Mucosa of stomach (tissue), 1 donor: ENCODE results near the gene PLEKHS1.

Source experiments
- H3K27me3 ChIP-seq: one replicate; pipeline ENCODE4 v1.7.0; 2013; ENCODE audit warnings: mild to moderate bottlenecking, low read length; ENCODE audit not compliant: control insufficient read depth, insufficient read depth
- H3K36me3 ChIP-seq: one replicate; pipeline ENCODE4 v1.7.0; 2013; ENCODE audit warnings: low read length; ENCODE audit not compliant: control insufficient read depth, insufficient read depth
- H3K4me1 ChIP-seq: one replicate; pipeline ENCODE4 v1.7.0; 2013; ENCODE audit warnings: mild to moderate bottlenecking, low read length; ENCODE audit not compliant: control insufficient read depth, insufficient read depth
- H3K4me3 ChIP-seq: one replicate; pipeline ENCODE4 v1.7.0; 2013; ENCODE audit warnings: low read length
- H3K9ac ChIP-seq: one replicate; pipeline ENCODE4 v1.7.0; 2013; ENCODE audit warnings: mild to moderate bottlenecking, low read length, moderate library complexity
- H3K9me3 ChIP-seq: one replicate; pipeline ENCODE4 v1.7.0; 2013; ENCODE audit warnings: mild to moderate bottlenecking, low read length, moderate library complexity; ENCODE audit not compliant: control insufficient read depth
- donor health status: Pancreatic carcinoma.

PLEKHS1 gene

DNA sequence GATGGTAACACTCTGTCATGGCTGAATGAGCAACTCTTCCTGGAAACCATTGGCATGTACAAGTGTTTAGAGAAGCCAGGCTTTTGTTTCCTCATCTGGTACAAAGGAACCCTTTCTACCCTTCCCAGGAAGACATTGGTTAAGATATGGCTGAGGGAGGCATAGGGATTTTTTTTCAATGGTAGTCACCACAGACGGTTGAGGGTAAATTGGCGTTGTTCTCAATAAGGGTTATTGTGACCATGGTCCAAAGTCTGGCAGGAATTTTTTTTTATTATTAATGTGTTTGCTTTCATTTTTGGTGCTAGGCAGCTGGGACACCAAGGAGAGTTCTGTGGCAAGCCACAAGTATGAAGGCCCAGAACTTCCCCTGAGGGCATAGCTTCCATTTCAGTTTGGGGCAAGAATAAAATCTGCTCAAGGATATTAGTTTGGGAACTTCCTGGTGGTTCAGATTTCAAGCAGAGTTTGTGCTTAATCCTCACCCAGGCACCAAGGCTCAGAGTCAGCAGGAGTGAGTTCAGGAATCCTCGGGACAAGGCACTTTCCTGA, at the start of gene PLEKHS1:
TSS of gene PLEKHS1 (plus strand) at position 502 of the 552 bp plus-strand sequence. CDS start 3,596 bp downstream, outside the sequence.
- Histone ChIP-seq H3K9ac (peak within 1 kb of the TSS; percentile 40), H3K36me3 (no peaks in the 10 kb centered on the region), H3K4me3 (peak within 1 kb of the TSS; percentile 14), H3K9me3 (no peaks in the 10 kb centered on the region), H3K27me3 (no peaks in the 10 kb centered on the region), H3K4me1 (peaks cover 42% of the 10 kb centered on the region)

DNA sequence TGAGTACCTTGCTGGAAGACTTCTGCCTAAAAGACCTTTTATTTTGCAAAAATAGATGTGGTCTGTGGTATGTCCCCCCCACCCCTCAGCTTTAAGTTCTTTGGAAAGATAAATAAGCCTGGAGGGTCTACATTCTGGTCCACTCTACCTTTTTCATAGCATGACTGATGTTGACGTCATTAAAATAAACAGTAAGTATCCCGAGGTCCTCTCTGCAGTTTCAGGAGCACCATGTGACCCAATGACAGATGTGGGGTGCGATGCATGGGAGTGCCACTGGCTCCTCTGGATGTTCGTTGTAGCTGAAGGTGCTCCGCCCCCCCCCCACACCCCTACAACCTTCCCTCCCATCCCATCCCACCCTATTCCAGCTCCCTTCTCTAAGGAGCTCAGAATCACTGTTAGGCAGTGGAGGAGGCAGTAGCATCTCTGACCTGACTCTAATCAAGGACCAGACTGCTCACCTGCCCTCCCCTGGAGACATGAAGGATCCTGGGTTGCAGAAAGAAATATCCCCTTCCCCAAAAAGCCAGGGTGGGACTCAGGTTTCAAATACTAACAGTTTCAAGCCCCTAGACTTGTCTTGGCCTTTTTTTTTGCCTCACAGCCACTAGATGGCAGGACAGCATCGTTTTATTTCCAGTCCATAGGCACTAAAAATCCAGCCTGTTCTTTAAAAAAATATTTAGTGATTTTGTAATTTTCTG, 46.7 kb upstream of the PLEKHS1 start:
- Histone ChIP-seq H3K4me3 (no peak overlapping the region), H3K27me3 (no peaks in the 10 kb centered on the region)

DNA sequence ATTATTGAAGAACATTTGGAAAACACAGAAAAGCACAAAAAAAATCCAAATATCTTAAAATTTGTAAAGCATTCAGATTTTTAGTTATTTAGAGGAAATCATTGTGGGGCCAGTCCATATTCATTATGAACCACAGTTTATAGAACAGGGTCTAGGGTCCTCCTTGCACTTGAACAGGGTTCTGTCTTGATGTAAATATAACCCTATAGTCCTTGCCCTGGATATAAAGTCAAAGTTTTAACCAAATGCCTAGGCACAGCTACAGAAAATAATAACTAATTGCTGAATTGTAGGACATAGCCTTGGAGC, 46.2 kb upstream of the PLEKHS1 start:
- peaks cover 24% of the 10 kb centered on the region for H3K4me1 ChIP-seq
- no peaks in the 10 kb centered on the region for H3K36me3 ChIP-seq
- no peaks in the 10 kb centered on the region for H3K27me3 ChIP-seq
- no peak overlapping the region for H3K9ac ChIP-seq
- H3K9me3 ChIP-seq, result no peaks in the 10 kb centered on the region
- no peak overlapping the region for H3K4me3 ChIP-seq

More for the DNA sequence above, 46.7 kb upstream of the PLEKHS1 start:
- H3K4me1 ChIP-seq, result peaks cover 20% of the 10 kb centered on the region
- H3K9ac ChIP-seq, result no peak overlapping the region
- H3K9me3 ChIP-seq, result no peaks in the 10 kb centered on the region
- no peaks in the 10 kb centered on the region for H3K36me3 ChIP-seq

DNA sequence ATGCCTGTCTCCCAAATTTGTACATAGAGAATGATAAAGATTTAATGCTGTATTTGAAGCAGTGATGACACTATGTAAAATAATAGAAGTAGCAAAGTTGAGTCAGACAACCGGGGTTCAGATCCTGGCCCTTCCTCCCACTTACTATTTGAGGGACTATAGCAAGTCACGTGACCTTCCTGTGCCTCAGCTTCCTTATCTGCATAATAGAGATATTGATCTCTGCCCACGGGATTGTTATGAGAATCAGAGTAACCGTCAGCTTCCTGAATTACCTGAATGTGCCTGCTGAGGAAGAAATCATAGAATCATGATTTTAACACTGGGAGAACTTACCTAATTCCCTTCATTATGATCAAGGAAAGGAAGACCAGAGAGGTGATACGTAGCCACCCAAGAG, 44.9 kb upstream of the PLEKHS1 start:
- H3K4me1 ChIP-seq, result peaks cover 25% of the 10 kb centered on the region
- no peak overlapping the region for H3K9ac ChIP-seq
- H3K36me3 ChIP-seq, result no peaks in the 10 kb centered on the region
- no peaks in the 10 kb centered on the region for H3K27me3 ChIP-seq
- H3K9me3 ChIP-seq, result no peaks in the 10 kb centered on the region
- no peak overlapping the region for H3K4me3 ChIP-seq

DNA sequence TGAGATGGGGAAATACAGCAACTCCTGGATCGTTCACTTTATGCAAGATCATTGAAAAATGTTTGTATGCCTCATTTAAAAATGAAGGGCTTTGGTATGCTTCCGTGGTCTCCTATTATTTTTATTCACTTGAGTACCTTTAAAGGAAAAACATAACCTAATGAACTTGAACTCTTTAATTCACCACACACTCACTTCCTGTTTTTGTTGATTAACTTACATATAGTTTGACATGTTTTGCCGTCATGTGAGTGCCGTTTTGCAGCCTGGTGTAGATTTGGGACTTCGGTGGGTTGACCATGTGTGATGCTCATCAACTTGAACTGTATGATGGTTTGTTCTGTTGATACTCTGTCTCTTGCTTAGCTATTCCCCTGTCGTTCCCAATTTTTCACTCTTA, 42.8 kb upstream of the PLEKHS1 start:
- no peaks in the 10 kb centered on the region for H3K27me3 ChIP-seq
- H3K4me1 ChIP-seq, result peaks cover 26% of the 10 kb centered on the region
- H3K9me3 ChIP-seq, result no peaks in the 10 kb centered on the region
- no peak overlapping the region for H3K9ac ChIP-seq
- H3K4me3 ChIP-seq, result no peak overlapping the region
- no peaks in the 10 kb centered on the region for H3K36me3 ChIP-seq

DNA sequence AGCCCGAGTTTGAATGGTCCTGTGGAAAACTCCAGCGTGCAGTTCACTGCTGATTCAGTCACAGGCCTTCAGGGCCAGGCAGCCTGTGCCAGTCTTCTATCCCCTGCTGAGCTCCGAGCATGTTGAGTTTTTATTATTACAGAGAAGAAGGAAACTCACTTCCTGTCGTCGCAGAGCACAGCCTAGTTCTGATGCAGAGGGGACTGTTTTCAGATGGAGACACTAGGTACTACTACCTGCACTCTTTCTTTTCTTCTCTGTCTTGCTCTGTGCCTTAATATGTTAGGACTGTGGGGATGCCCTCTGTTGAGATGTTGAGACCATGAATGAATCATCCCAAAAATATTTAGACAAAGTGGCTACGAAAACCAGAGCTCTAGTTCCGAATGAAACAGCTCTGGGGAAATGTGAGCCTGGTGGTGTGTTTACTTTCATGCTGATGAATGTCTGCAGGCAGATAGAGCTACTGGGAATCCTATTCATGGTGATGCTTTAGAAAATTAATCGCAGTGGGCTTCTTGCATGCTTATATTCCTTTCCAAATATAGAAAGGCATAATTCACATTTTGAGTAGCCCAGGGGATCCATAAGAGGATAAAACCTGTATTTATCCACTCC, 42.2 kb upstream of the PLEKHS1 start:
- H3K27me3 ChIP-seq, result no peaks in the 10 kb centered on the region
- H3K4me3 ChIP-seq, result no peak overlapping the region
- H3K9ac ChIP-seq, result no peak overlapping the region
- no peaks in the 10 kb centered on the region for H3K9me3 ChIP-seq
- H3K4me1 ChIP-seq, result peaks cover 31% of the 10 kb centered on the region
- H3K36me3 ChIP-seq, result no peaks in the 10 kb centered on the region

DNA sequence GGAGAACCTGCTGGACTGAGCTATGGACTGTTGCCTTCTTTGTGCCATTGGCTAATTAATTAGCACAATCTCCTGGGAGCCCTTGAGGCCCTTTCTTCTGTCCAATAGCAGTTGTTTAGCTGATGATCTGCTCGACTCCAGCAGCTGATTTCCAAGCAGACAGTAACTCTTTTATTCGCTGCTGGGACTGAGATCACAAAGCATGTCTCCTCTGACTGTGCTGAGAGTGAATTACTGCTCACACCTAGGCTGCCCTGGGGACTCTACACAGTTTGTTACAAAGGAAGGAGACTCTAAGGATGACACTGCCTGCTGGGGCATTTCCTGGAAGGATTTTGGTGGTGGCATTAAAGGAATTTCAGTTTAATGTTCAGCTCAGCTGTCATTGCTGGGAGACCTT, 40.3 kb upstream of the PLEKHS1 start:
- no peak overlapping the region for H3K9ac ChIP-seq
- no peaks in the 10 kb centered on the region for H3K27me3 ChIP-seq
- H3K9me3 ChIP-seq, result no peaks in the 10 kb centered on the region
- H3K4me3 ChIP-seq, result no peak overlapping the region
- peaks cover 31% of the 10 kb centered on the region for H3K4me1 ChIP-seq
- H3K36me3 ChIP-seq, result no peaks in the 10 kb centered on the region

DNA sequence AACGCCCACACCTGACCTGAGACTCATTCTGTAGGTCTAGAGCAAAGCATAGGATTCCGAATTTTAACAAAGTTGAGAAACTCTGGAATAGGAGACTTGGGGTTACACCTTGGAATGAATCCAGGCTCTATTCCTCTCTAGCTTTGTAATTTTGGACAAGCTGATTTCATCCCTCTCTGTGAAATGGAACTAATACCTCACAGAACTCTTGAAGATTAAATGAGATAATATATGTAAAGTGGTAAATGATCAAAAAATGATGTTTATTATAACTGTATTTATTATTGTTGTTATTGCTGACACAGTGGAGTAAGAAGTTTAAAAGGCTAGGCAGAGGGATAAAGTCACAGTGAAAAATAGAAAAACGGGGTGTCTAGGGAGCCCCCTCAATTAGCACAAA, 39.5 kb upstream of the PLEKHS1 start:
- H3K4me1 ChIP-seq, result peaks cover 27% of the 10 kb centered on the region
- H3K9ac ChIP-seq, result no peak overlapping the region
- no peaks in the 10 kb centered on the region for H3K36me3 ChIP-seq

DNA sequence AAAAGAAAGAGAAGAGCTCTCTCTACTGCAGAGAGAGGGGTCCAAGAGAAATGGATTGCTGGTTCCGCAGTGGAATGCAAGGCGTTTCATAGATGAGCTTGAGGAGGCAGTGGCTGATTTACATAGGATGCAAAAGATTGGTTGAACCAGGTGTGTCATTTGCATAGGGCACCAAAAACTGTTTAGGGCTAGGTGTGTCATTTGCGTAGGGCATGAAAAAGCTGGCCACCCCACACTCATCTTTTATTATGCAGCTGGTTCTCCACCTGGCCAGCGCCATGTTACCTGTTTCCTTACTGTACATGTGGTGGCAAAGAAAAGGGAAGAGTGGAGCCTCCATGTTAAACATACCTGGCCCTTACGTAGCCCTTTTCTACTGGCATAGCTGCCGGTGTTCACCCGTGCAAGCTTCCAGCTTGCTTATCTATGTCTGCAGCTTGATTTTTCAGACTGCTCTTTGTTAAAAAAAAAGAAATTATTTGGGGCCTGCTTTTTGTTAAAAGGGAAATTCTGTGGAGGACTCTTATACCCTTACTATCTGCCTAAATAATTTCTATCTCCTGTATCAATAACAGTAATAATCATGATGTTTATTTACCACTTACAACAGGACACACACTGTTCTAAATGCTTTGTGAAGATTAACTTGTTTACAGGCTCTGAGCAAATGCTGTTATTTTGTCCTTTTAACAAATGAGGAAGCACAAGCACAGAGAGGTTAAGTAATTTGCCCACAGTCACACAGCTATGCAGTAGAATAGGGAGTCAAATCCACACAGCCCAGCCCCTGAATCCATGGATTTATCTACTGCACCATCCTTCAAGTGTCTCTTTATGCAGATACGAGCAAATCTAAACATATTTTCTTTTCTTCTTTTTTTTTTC, 38.5 kb upstream of the PLEKHS1 start:
- Histone ChIP-seq H3K36me3 (no peaks in the 10 kb centered on the region), H3K9me3 (no peaks in the 10 kb centered on the region), H3K9ac (no peak overlapping the region), H3K4me3 (no peak overlapping the region), H3K27me3 (no peaks in the 10 kb centered on the region), H3K4me1 (peaks cover 27% of the 10 kb centered on the region)

More for the DNA sequence above, 39.5 kb upstream of the PLEKHS1 start:
- Histone ChIP-seq H3K27me3 (no peaks in the 10 kb centered on the region), H3K4me3 (no peak overlapping the region), H3K9me3 (no peaks in the 10 kb centered on the region)

DNA sequence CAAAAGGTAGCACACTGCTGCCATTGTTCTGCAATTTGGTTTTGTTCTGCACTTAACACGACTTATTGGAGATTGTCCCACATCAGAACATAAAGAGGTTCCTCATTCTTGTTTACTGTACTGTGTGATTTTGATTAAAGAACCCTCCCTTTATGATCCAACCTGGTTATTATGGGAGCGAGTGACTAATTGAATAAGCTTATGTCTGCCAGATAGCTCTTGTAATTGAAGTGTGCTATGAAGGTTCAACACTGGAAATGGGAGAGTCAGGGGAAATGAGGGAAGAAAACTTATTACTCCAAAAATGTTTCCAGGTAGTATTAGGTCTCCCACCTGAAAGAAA, 37.9 kb upstream of the PLEKHS1 start:
- H3K9ac ChIP-seq, result no peak overlapping the region
- H3K4me1 ChIP-seq, result peaks cover 27% of the 10 kb centered on the region
- H3K27me3 ChIP-seq, result no peaks in the 10 kb centered on the region
- H3K9me3 ChIP-seq, result no peaks in the 10 kb centered on the region
- no peaks in the 10 kb centered on the region for H3K36me3 ChIP-seq
- no peak overlapping the region for H3K4me3 ChIP-seq

DNA sequence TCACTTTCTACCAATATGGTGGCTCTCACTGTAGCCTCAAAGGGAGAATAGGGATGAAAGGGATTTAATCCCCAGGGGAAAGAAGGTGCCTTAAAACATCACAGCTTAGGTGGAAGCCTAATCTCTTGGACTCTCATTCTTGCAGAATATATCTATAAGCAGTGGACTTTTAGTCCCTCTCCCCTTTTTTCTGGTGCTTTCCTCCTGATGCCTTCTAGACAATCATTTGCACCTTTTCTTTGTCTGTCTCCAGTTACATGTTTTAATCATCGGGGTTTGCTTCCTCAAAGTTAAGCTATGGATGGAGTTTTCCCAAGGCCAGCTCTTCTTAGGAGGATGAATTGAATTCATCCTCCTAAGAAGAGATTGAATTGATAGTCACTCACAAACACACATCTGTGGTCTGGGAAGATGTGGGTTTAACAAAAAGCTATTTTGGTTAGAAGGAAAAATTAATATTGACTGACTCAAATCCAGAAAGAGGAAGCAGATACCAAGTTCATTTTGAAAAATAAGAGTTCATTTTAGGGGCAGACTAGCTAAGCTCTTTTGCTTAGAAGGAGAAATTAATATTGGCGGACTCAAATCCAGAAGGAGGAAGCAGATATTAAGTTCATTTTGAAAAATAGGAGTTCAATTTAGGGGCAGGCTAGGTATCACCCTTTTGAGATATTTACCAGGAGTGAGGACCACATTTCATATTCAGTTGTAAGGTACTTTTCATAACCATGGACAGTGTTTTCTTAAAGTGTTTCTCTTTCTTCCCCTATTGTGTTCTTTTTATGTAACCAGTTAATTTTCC, 35.2 kb upstream of the PLEKHS1 start:
- no peaks in the 10 kb centered on the region for H3K9me3 ChIP-seq
- H3K36me3 ChIP-seq, result no peaks in the 10 kb centered on the region
- no peak overlapping the region for H3K4me3 ChIP-seq
- H3K9ac ChIP-seq, result no peak overlapping the region
- no peaks in the 10 kb centered on the region for H3K27me3 ChIP-seq
- H3K4me1 ChIP-seq, result peaks cover 27% of the 10 kb centered on the region
